ENCODE data around the gene CLCA1. TPM values are rescaled to one million over a fixed set of nuclear protein-coding genes. Genes with fewer than 3 reads are reported as not detected.

Gene CLCA1
- total RNA-seq, 2 donors from 2014 or later: not detected

DNA sequence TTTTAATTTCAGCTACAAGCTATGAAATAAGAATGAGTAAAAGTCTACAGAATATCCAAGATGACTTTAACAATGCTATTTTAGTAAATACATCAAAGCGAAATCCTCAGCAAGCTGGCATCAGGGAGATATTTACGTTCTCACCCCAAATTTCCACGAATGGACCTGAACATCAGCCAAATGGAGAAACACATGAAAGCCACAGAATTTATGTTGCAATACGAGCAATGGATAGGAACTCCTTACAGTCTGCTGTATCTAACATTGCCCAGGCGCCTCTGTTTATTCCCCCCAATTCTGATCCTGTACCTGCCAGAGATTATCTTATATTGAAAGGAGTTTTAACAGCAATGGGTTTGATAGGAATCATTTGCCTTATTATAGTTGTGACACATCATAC is 13.7 kb upstream of the CLCA1 start:
- Histone ChIP-seq H3K36me3 (replicated peaks in 1 of 2; ENCODE audit: insufficient read depth in 1 of 2, low read depth in 2 of 2) (no peaks in the 10 kb centered on the region), H3K4me1 (no peaks in the 10 kb centered on the region), H3K4me3 (no peak overlapping the region), H3K9me3 (no peaks in the 10 kb centered on the region), H3K27ac (no peak overlapping the region), H3K27me3 (no peaks in the 10 kb centered on the region)
- no peak for DNase-seq
- no peak for ATAC-seq
- TF ChIP-seq POLR2A (IDR thresholded peaks at IDR 0.05): no peak
- TF ChIP-seq, protein P1, sequence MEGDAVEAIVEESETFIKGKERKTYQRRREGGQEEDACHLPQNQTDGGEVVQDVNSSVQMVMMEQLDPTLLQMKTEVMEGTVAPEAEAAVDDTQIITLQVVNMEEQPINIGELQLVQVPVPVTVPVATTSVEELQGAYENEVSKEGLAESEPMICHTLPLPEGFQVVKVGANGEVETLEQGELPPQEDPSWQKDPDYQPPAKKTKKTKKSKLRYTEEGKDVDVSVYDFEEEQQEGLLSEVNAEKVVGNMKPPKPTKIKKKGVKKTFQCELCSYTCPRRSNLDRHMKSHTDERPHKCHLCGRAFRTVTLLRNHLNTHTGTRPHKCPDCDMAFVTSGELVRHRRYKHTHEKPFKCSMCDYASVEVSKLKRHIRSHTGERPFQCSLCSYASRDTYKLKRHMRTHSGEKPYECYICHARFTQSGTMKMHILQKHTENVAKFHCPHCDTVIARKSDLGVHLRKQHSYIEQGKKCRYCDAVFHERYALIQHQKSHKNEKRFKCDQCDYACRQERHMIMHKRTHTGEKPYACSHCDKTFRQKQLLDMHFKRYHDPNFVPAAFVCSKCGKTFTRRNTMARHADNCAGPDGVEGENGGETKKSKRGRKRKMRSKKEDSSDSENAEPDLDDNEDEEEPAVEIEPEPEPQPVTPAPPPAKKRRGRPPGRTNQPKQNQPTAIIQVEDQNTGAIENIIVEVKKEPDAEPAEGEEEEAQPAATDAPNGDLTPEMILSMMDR (IDR thresholded peaks at IDR 0.05): no peak
- WGBS, 2 donors: 61 to 72% methylated on average over 5 of the region's 5 CpGs
- intact Hi-C loops (cut with DNase I): no loop called here

DNA sequence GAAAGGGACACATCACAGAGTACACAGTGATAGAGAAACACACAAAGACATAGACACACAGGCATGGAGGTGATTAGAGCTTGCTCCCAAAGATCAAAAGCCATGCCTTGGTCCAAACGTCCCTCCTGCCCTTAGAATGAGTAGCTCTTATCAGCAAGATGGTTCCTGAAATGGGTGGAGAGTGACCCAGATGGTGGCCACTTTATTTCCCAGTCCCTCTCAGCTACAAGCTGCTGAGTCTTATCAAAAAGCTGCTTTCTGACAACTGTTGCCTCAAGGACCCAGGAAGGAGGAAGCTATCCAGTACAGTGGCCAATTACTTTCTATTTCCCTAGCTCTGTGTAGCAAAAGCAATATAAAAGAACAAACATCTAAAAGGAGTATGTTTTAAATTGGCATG is 7.7 kb upstream of the CLCA1 start:
- no peak for ATAC-seq
- Histone ChIP-seq H3K4me3 (no peak overlapping the region), H3K4me1 (no peaks in the 10 kb centered on the region), H3K27me3 (no peaks in the 10 kb centered on the region), H3K36me3 (replicated peaks in 1 of 2; ENCODE audit: insufficient read depth in 1 of 2, low read depth in 2 of 2) (no peaks in the 10 kb centered on the region), H3K27ac (no peak overlapping the region), H3K9me3 (no peaks in the 10 kb centered on the region)
- no peak for DNase-seq
- TF ChIP-seq, protein P1 (IDR thresholded peaks at IDR 0.05): no peak
- no peak for TF ChIP-seq POLR2A (IDR thresholded peaks at IDR 0.05)
- intact Hi-C loops (cut with DNase I): no loop called here
- WGBS, 2 donors: 15% methylated on average over 1 of the region's 1 CpG

DNA sequence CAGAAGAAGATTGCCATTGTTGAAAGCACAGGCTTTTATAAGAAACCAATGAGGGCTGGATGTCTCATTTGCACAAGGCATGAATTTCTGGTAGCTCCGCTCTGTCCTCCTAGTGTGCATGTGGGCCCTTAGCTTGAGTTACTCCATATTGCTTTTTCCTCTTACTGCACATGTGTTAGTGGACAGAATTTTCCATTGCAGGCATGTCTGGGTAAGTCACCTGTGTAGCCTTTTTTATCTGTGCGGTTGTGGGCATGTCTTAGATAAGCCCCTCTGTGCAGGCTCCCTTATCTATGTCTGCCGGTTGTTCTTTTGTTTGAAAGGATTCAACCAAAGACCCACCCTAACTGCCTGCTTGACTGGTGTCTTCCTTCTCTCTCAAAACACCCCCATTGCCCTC is 7.2 kb upstream of the CLCA1 start:
- 52 to 58% methylated on average over 3 of the region's 3 CpGs for WGBS, 2 donors
- Histone ChIP-seq H3K27me3 (no peaks in the 10 kb centered on the region), H3K9me3 (no peaks in the 10 kb centered on the region), H3K36me3 (replicated peaks in 1 of 2; ENCODE audit: insufficient read depth in 1 of 2, low read depth in 2 of 2) (no peaks in the 10 kb centered on the region), H3K27ac (no peak overlapping the region), H3K4me3 (no peak overlapping the region), H3K4me1 (no peaks in the 10 kb centered on the region)
- intact Hi-C loops (cut with DNase I): no loop called here
- TF ChIP-seq, protein P1 (IDR thresholded peaks at IDR 0.05): no peak
- TF ChIP-seq POLR2A (IDR thresholded peaks at IDR 0.05): no peak
- no peak for DNase-seq
- ATAC-seq: no peak

DNA sequence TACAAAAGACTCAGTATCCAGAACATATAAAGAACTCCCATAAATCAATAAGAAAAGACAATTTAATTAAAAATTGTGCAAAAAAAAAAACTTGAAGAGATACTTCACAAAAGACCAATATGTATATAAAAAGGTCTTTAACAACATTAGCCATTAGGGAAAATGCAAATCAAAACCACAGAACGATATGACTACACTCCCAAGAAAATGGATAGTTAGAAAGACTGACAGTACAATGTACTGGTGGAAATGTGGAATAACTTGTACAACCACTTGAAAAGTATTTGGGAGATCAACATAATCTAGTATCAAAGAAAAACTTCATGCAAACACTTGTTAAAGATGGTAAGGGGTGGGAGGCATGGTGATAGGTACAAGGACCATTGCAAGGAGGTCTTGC is 3.9 kb upstream of the CLCA1 start:
- ATAC-seq (no peak), DNase-seq (no peak)
- intact Hi-C loops (cut with DNase I): no loop called here
- no peaks in the 10 kb centered on the region for H3K27me3 ChIP-seq
- TF ChIP-seq POLR2A (IDR thresholded peaks at IDR 0.05): no peak
- no peak overlapping the region for H3K4me3 ChIP-seq
- no peaks in the 10 kb centered on the region for H3K9me3 ChIP-seq
- H3K4me1 ChIP-seq: no peaks in the 10 kb centered on the region
- H3K36me3 ChIP-seq (replicated peaks in 1 of 2; ENCODE audit: insufficient read depth in 1 of 2, low read depth in 2 of 2): no peaks in the 10 kb centered on the region
- 61 to 62% methylated on average over 1 of the region's 1 CpG for WGBS, 2 donors
- no peak overlapping the region for H3K27ac ChIP-seq

DNA sequence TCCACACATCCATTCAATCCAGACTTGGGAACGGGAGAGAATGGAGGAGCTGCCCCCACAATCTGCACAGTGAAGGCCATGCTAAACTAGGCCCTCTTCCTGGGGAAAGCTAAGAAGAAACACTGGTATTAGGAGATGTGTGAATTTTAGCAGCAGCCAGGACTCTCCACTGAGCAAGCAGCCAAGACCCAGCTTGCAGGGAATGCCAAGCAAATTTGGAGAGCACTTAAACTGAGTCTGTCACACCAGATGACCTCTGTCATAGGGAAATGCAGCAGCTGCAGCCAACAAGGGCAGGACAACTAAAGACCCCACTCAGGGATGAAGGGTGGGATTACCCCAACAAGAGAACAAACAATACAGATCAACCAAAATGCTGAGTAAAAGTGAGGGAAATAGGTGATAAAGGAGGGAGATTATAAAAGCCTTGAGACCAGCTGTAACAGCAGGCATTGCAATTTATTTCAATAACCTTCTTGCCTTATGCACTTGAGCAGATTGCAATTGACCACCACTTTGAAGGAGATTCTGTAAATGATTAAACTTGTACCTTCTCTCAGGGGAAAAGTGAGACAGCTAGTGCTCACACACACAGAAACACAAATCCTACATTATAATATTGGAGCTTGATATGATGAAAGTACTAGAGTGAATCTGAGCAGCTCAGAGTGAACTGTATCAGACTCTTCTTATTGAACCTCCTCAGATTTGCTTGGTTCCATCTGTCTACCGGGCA is 2.5 kb upstream of the CLCA1 start:
- ATAC-seq (no peak), DNase-seq (no peak)
- Histone ChIP-seq H3K4me1 (no peaks in the 10 kb centered on the region), H3K4me3 (no peak overlapping the region), H3K27me3 (no peaks in the 10 kb centered on the region), H3K9me3 (no peaks in the 10 kb centered on the region), H3K27ac (no peak overlapping the region), H3K36me3 (replicated peaks in 1 of 2; ENCODE audit: insufficient read depth in 1 of 2, low read depth in 2 of 2) (no peaks in the 10 kb centered on the region)
- TF ChIP-seq POLR2A (IDR thresholded peaks at IDR 0.05): no peak
- TF ChIP-seq, protein P1 (IDR thresholded peaks at IDR 0.05): no peak
- WGBS, 2 donors: 65 to 69% methylated on average over 2 of the region's 2 CpGs
- intact Hi-C loops (cut with DNase I): no loop called here
